GM12878 (cell line): ENCODE measurements around the gene DAAM2. TPM values are rescaled to one million over a fixed set of nuclear protein-coding genes. Genes with fewer than 3 reads are reported as not detected.

Experiments
- ATAC-seq: fragments of 200-7000 bp; cut with Tn5 transposase; 3 replicates; pipeline ENCODE4 v1.9.1; 2020; ENCODE audit warnings: mild to moderate bottlenecking, moderate library complexity
- BruUV-seq: library from RNA; stranded (reverse); fragments of 400-500 nt; replicated peaks from 2 replicates; lab custom pipeline; 2021; lab: Mats Ljungman, UMichigan
- CTCF ChIA-PET: fragments of 300-600 bp; sonication (Branson Sonifier 250); formaldehyde crosslinking; extraction: SDS; loops from one replicate; lab custom pipeline; 2021; ENCODE audit warnings: inconsistent platforms; lab: Yijun Ruan, JAX
- POLR2A ChIA-PET: fragments of 350-600 bp; formaldehyde crosslinking; extraction: SDS; loops from one replicate; lab custom pipeline; 2021; ENCODE audit warnings: inconsistent platforms; lab: Charles Lee
- RAD21 ChIA-PET: fragments of 300-600 bp; sonication (Branson Sonifier 250); formaldehyde crosslinking; loops from one replicate; lab custom pipeline; 2023; ENCODE audit warnings: antibody characterized with exemption; ENCODE audit not compliant: unreplicated experiment; lab: Charles Lee
- SMC1A ChIA-PET: fragments of 300-600 bp; sonication (Branson Sonifier 250); formaldehyde crosslinking; loops from one replicate; lab custom pipeline; 2023; ENCODE audit not compliant: unreplicated experiment, uncharacterized antibody; lab: Charles Lee
- DNase-seq: peaks from one replicate; pipeline ENCODE4 v3.0.0-alpha.2; 2011; ENCODE audit warnings: low read depth, low spot score
- FAIRE-seq: peaks from 3 replicates; lab custom pipeline; 2011; peaks lifted over from hg19 to GRCh38; lab: Jason Lieb, UNC
- H2AFZ ChIP-seq: 2 replicates; pipeline ENCODE4 v1.6.0; 2011; ENCODE audit warnings: low read depth, low read length, control low read depth; ENCODE audit not compliant: control insufficient read depth
- H3K27ac ChIP-seq: 2 replicates; pipeline ENCODE4 v1.5.1; 2011; ENCODE audit warnings: control low read depth; ENCODE audit not compliant: control insufficient read depth, insufficient read depth
- H3K27me3 ChIP-seq, 2 experiments: replicated peaks in 1 of 2; 2 replicates each; pipeline versions ENCODE4 v1.6.0 to v1.6.1; 2011; ENCODE audit warnings: low read length in 1 of 2; ENCODE audit not compliant: control insufficient read depth in 2 of 2, insufficient read depth in 2 of 2
- H3K36me3 ChIP-seq, 2 experiments: 2 replicates each; pipeline ENCODE4 v1.5.1; 2011; ENCODE audit warnings: low read length in 1 of 2; ENCODE audit not compliant: control insufficient read depth in 2 of 2, insufficient read depth in 2 of 2
- H3K4me1 ChIP-seq: 2 replicates; pipeline ENCODE4 v1.6.1; 2011; ENCODE audit warnings: mild to moderate bottlenecking, low read length, moderate library complexity, mixed read lengths; ENCODE audit not compliant: control insufficient read depth, insufficient read depth
- H3K4me2 ChIP-seq: 2 replicates; pipeline ENCODE4 v1.6.0; 2011; ENCODE audit warnings: control low read depth; ENCODE audit not compliant: control insufficient read depth, insufficient read depth
- H3K4me3 ChIP-seq: fragments of 200-600 bp; sonication (generic); 2 replicates; pipeline ENCODE4 v1.5.1; 2016
- H3K79me2 ChIP-seq: 2 replicates; pipeline ENCODE4 v1.6.0; 2011; ENCODE audit warnings: low read length; ENCODE audit not compliant: control insufficient read depth, insufficient read depth
- H3K9ac ChIP-seq: 2 replicates; pipeline ENCODE4 v1.8.0; 2011; ENCODE audit warnings: low read length, control low read depth, mixed read lengths; ENCODE audit not compliant: control insufficient read depth, insufficient read depth
- H3K9me3 ChIP-seq: replicated peaks from 3 replicates; pipeline ENCODE4 v1.5.1; 2011; ENCODE audit warnings: mild to moderate bottlenecking, low read length; ENCODE audit not compliant: control insufficient read depth, insufficient read depth
- H4K20me1 ChIP-seq: 2 replicates; pipeline ENCODE4 v1.6.0; 2011; ENCODE audit not compliant: control insufficient read depth, insufficient read depth
- HDGF ChIP-seq: fragments of 450-650 bp; IDR thresholded peaks from 2 replicates; pipeline ENCODE4 v1.6.1; 2016; ENCODE audit warnings: antibody characterized with exemption
- IKZF1 ChIP-seq: fragments of 450-650 bp; conservative IDR thresholded peaks from 2 replicates; pipeline ENCODE4 v1.6.1; 2017; ENCODE audit warnings: antibody characterized with exemption, mild to moderate bottlenecking
- IKZF2 ChIP-seq, 2 experiments: fragments of 450-650 bp; IDR thresholded peaks; 2 replicates each; pipeline ENCODE4 v1.6.1; 2017; ENCODE audit warnings: mild to moderate bottlenecking in 2 of 2, moderate library complexity in 2 of 2
- MEF2B ChIP-seq: fragments of 450-650 bp; IDR thresholded peaks from 2 replicates; pipeline ENCODE4 v1.6.1; 2018; ENCODE audit warnings: mild to moderate bottlenecking, moderate library complexity; ENCODE audit not compliant: partially characterized antibody, poor library complexity, severe bottlenecking
- MTA2 ChIP-seq: fragments of 450-650 bp; IDR thresholded peaks from 2 replicates; pipeline ENCODE4 v1.6.1; 2016; ENCODE audit warnings: low read depth, mild to moderate bottlenecking, moderate library complexity
- NRF1 ChIP-seq: conservative IDR thresholded peaks from 2 replicates; pipeline ENCODE4 v1.6.1; 2011; ENCODE audit warnings: mild to moderate bottlenecking, low read depth, low read length, improper control_type of control experiment
- RUNX3 ChIP-seq: IDR thresholded peaks from 2 replicates; pipeline ENCODE4 v1.6.1; 2012; ENCODE audit warnings: low read length, inconsistent platforms
- STAT1 ChIP-seq: fragments of 450-650 bp; conservative IDR thresholded peaks from 2 replicates; pipeline ENCODE4 v1.6.1; 2014; ENCODE audit warnings: antibody characterized with exemption, mild to moderate bottlenecking
- WGBS: methylation state at CpG from one replicate; pipeline ENCODE4 v1.1.6; 2016; ENCODE audit warnings: low lambda C conversion rate; ENCODE audit not compliant: insufficient replicate concordance, insufficient coverage; ENCODE audit errors: missing lambda C conversion rate; 5-methylcytosine and 5-hydroxymethylcytosine counted together
- in situ Hi-C: fragments of 300-500 bp; cut with MboI; formaldehyde crosslinking; loops from 9 replicates; pipeline ENCODE4 v1.14.3; 2018; ENCODE audit warnings: mixed read lengths
- intact Hi-C: fragments of 100-400 bp; cut with micrococcal nuclease; formaldehyde crosslinking; loops from one replicate; pipeline ENCODE4 v1.14.2; 2022; ENCODE audit not compliant: unreplicated experiment
- polyA plus RNA-seq, 11 experiments: library from polyadenylated mRNA; depleted of rRNA in 4 of 11; unstranded in 6 of 11; stranded (reverse) in 5 of 11; fragments of >200 nt; fragmentation: Nextera tagmentation in 4 of 11; fragmentation: Illumina TruSeq in 1 of 11; extraction: Ambion mirVana in 4 of 11; extraction: Trizol in 1 of 11; gene quantifications; 1 replicate in 1 of 11; 2 replicates in 10 of 11; pipeline versions ENCODE4 v1.2.1 to v1.2.3, GENCODE V29; 2011 to 2016; ENCODE audit warnings: inconsistent platforms in 2 of 11, missing spikeins in 2 of 11, low read depth in 1 of 11
- total RNA-seq, 4 experiments: library from RNA; depleted of rRNA in 3 of 4; stranded (reverse); fragments of >200 nt in 3 of 4; fragmentation: Illumina TruSeq in 1 of 4; extraction: Trizol in 1 of 4; gene quantifications; 2 replicates each; pipeline versions ENCODE4 v1.2.1 to v1.2.3, GENCODE V29; 2013 to 2021
- TF ChIP-seq, protein P1 (sequence below): fragments of 450-650 bp; IDR thresholded peaks from 2 replicates; pipeline ENCODE4 v1.6.1; 2018; ENCODE audit warnings: mild to moderate bottlenecking, low read depth, moderate library complexity; ENCODE audit not compliant: partially characterized antibody

The DAAM2 gene
- total and polyA plus RNA-seq, 10 of the 15 experiments (the other 5 are each of a cell fraction or from before 2014, with no cell fraction given): 0.05 to 0.22 TPM; not detected in 8

- TF ChIP-seq, protein P1, sequence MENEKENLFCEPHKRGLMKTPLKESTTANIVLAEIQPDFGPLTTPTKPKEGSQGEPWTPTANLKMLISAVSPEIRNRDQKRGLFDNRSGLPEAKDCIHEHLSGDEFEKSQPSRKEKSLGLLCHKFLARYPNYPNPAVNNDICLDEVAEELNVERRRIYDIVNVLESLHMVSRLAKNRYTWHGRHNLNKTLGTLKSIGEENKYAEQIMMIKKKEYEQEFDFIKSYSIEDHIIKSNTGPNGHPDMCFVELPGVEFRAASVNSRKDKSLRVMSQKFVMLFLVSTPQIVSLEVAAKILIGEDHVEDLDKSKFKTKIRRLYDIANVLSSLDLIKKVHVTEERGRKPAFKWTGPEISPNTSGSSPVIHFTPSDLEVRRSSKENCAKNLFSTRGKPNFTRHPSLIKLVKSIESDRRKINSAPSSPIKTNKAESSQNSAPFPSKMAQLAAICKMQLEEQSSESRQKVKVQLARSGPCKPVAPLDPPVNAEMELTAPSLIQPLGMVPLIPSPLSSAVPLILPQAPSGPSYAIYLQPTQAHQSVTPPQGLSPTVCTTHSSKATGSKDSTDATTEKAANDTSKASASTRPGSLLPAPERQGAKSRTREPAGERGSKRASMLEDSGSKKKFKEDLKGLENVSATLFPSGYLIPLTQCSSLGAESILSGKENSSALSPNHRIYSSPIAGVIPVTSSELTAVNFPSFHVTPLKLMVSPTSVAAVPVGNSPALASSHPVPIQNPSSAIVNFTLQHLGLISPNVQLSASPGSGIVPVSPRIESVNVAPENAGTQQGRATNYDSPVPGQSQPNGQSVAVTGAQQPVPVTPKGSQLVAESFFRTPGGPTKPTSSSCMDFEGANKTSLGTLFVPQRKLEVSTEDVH: no peak
- TF ChIP-seq HDGF (no peak), NRF1 (no peak), STAT1 (no peak)
Observed at GRCh38 chr6:39760226-39760952, 31.8 kb upstream of the DAAM2 start (continued).

DNA sequence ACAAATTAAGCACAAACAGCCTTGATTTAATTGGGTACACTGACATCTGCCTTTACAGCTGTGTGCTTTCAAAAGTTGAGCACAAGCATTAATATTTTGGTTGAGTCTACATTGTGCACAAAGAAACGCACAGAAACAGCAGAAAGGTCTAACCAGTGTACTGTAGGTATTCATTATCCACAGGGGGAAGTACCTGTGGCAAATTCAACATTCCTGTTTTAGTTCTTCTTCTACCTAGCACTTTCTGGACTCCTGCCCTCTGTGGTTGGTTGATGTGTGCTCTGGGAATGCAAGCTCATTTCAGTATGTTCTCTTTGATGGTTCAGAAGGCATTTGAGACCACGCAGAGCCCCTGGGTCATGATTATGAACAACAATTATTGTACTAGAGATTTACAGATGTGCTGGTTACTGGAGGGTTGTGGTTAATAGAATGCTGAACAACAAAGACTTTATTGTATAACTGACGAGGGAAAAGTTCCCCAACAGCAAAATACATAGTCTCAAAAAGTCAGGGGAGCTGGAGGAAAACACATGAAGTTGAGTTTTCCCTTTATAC is 26.6 kb upstream of the DAAM2 start:
- Histone ChIP-seq H3K79me2 (no peaks in the 10 kb centered on the region), H4K20me1 (no peaks in the 10 kb centered on the region), H3K27ac (no peak overlapping the region), H2AFZ (no peak overlapping the region), H3K27me3 (no peaks in the 10 kb centered on the region), H3K4me3 (no peak overlapping the region), H3K9ac (no peak overlapping the region), H3K4me1 (no peaks in the 10 kb centered on the region), H3K9me3 (no peaks in the 10 kb centered on the region), H3K4me2 (no peak overlapping the region), H3K36me3 (no peaks in the 10 kb centered on the region)
- DNase-seq (no peak), FAIRE-seq (peak; percentile 49), ATAC-seq (no peak; the same call in 2 of the 3 replicates)
- RAD21 ChIA-PET: no interaction called here
- in situ Hi-C loops: no loop called here
- CTCF ChIA-PET: interaction anchor here (0.9 to 1.1 kb wide), 2 partner anchors 11 to 98 kb away, joined by 3 read pairs; no protein-coding TSS in a partner anchor
- SMC1A ChIA-PET: interaction anchor here (1.3 to 1.6 kb wide), 2 partner anchors 15 to 71 kb away, joined by 4 read pairs; no protein-coding TSS in a partner anchor
- TF ChIP-seq RUNX3 (no peak), IKZF2 (IDR thresholded peaks at IDR 0.05) (peak; percentile 37 to 39; a peak in 2 of 4 replicates), MTA2 (peak; percentile 50; the same call in 1 of the 2 replicates), IKZF1 (0 out of 2 replicates have a peak, but pooled peaks have one; percentile 16), MEF2B (peak; percentile 22)
- no TSS peak for BruUV-seq
- 33% methylated on average over 3 of the region's 3 CpGs for WGBS
- POLR2A ChIA-PET: no interaction called here
- intact Hi-C loops: no loop called here
